Astrocyte (in vitro differentiated cells and primary cell): Measurements from ENCODE around the gene SCN10A. TPM values are rescaled to one million over a fixed set of nuclear protein-coding genes. Genes with fewer than 3 reads are reported as not detected.

Experiments
- DNase-seq: peaks from one replicate; pipeline ENCODE4 v3.0.0-alpha.2; 2010; ENCODE audit warnings: low read depth
- FAIRE-seq: peaks from 2 replicates; lab custom pipeline; 2011; peaks lifted over from hg19 to GRCh38; lab: Jason Lieb, UNC
- H2AFZ ChIP-seq: 2 replicates; pipeline ENCODE4 v1.6.0; 2012; ENCODE audit warnings: low read depth, low read length, inconsistent platforms
- H3K27ac ChIP-seq: 2 replicates; pipeline ENCODE4 v1.5.1; 2011; ENCODE audit warnings: low read depth, low read length, inconsistent platforms
- H3K27me3 ChIP-seq: 2 replicates; pipeline ENCODE4 v1.6.0; 2011; ENCODE audit warnings: low read length, inconsistent platforms; ENCODE audit not compliant: insufficient read depth
- H3K36me3 ChIP-seq: 2 replicates; pipeline ENCODE4 v1.5.1; 2011; ENCODE audit warnings: low read length, inconsistent platforms; ENCODE audit not compliant: insufficient read depth
- H3K4me1 ChIP-seq: 2 replicates; pipeline ENCODE4 v1.5.1; 2011; ENCODE audit warnings: low read length, inconsistent platforms; ENCODE audit not compliant: insufficient read depth
- H3K4me2 ChIP-seq: 2 replicates; pipeline ENCODE4 v1.6.0; 2012; ENCODE audit warnings: low read length, inconsistent platforms
- H3K4me3 ChIP-seq: 2 replicates; pipeline ENCODE4 v1.5.1; 2011; ENCODE audit warnings: low read depth, mild to moderate bottlenecking, low read length, inconsistent platforms; ENCODE audit not compliant: insufficient read depth
- H3K79me2 ChIP-seq: 2 replicates; pipeline ENCODE4 v1.6.0; 2012; ENCODE audit warnings: mild to moderate bottlenecking, low read length, inconsistent platforms; ENCODE audit not compliant: insufficient read depth
- H3K9ac ChIP-seq: 2 replicates; pipeline ENCODE4 v1.6.0; 2012; ENCODE audit warnings: mild to moderate bottlenecking, low read length, inconsistent platforms
- H3K9me3 ChIP-seq: 2 replicates; pipeline ENCODE4 v1.5.1; 2012; ENCODE audit warnings: low read depth, mild to moderate bottlenecking, low read length, inconsistent platforms; ENCODE audit not compliant: insufficient read depth
- H4K20me1 ChIP-seq: 2 replicates; pipeline ENCODE4 v1.6.0; 2012; ENCODE audit warnings: low read length, inconsistent platforms; ENCODE audit not compliant: insufficient read depth
- H3K27ac Mint-ChIP-seq: one replicate; pipeline ENCODE4 v1.8.0; 2021; ENCODE audit warnings: mild to moderate bottlenecking, mixed read lengths; ENCODE audit not compliant: unreplicated experiment
- H3K27me3 Mint-ChIP-seq: one replicate; pipeline ENCODE4 v1.8.0; 2021; ENCODE audit warnings: low read depth, mixed read lengths; ENCODE audit not compliant: unreplicated experiment
- H3K36me3 Mint-ChIP-seq: one replicate; pipeline ENCODE4 v1.8.0; 2021; ENCODE audit warnings: low read depth, mixed read lengths; ENCODE audit not compliant: unreplicated experiment
- H3K4me1 Mint-ChIP-seq: one replicate; pipeline ENCODE4 v1.8.0; 2021; ENCODE audit warnings: low read depth, mixed read lengths; ENCODE audit not compliant: unreplicated experiment
- H3K4me3 Mint-ChIP-seq: one replicate; pipeline ENCODE4 v1.8.0; 2021; ENCODE audit warnings: mild to moderate bottlenecking, moderate library complexity, mixed read lengths; ENCODE audit not compliant: unreplicated experiment
- H3K9me3 Mint-ChIP-seq: one replicate; pipeline ENCODE4 v1.8.0; 2021; ENCODE audit warnings: mild to moderate bottlenecking, mixed read lengths; ENCODE audit not compliant: unreplicated experiment
- CTCF ChIP-seq: IDR thresholded peaks from 2 replicates; pipeline ENCODE4 v1.5.1; 2011; ENCODE audit warnings: low read depth, mild to moderate bottlenecking, inconsistent platforms, low read length, moderate library complexity; ENCODE audit not compliant: insufficient read depth
- EZH2 ChIP-seq: IDR thresholded peaks from 2 replicates; pipeline ENCODE4 v1.6.1; 2012; ENCODE audit warnings: mild to moderate bottlenecking, low read length, inconsistent platforms; ENCODE audit not compliant: insufficient read depth
- total RNA-seq: library from RNA; stranded (reverse); gene quantifications from 2 replicates; pipeline ENCODE4 v1.2.1, GENCODE V29; 2021

SCN10A gene
- total RNA-seq, 1 donor from 2014 or later: not detected

GRCh38 chr3:38662544-38662943, 153.5 kb downstream of the SCN10A start:
- no peaks in the 10 kb centered on the region for H4K20me1 ChIP-seq
- no peaks in the 10 kb centered on the region for H3K9me3 Mint-ChIP-seq
- H3K4me1 ChIP-seq: no peaks in the 10 kb centered on the region
- H3K36me3 Mint-ChIP-seq: no peaks in the 10 kb centered on the region
- H3K4me1 Mint-ChIP-seq: peaks cover 2% of the 10 kb centered on the region
- no peak overlapping the region for H3K4me3 ChIP-seq
- H3K27ac ChIP-seq: no peak overlapping the region
- no peak overlapping the region for H3K4me2 ChIP-seq
- H3K4me3 Mint-ChIP-seq: no peak overlapping the region
- no peak for DNase-seq
- no peaks in the 10 kb centered on the region for H3K36me3 ChIP-seq
- H3K27me3 Mint-ChIP-seq: peaks cover 11% of the 10 kb centered on the region
- H3K79me2 ChIP-seq: no peaks in the 10 kb centered on the region
- no peak overlapping the region for H3K9ac ChIP-seq
- TF ChIP-seq CTCF (peak; percentile 39), EZH2 (no peak)
- peaks cover 16% of the 10 kb centered on the region for H3K27me3 ChIP-seq
- FAIRE-seq: no peak
- no peak overlapping the region for H2AFZ ChIP-seq
- H3K9me3 ChIP-seq: no peaks in the 10 kb centered on the region
- H3K27ac Mint-ChIP-seq: no peak overlapping the region

DNA sequence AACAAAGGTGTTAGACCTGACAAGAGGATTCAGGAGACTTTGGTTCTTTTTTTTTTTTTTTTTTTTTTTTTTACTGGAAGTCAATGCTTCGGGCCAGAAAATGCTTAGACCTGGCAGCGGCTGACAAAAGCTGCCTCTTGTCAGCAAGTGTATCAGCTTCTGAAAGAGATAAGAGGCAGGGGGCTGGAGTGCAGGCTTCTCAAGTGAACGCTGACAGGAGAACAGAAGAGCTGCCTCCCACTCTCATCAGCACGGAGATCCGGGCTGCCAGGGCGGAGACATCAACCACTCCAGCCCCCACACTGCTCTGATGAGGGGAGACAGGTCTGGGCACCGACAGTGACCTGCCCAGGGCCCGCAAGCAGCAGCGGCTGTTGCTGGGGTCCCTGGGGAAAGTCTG, 157.2 kb downstream of the SCN10A start:
- Histone ChIP-seq H3K27ac (no peak overlapping the region), H3K4me3 (no peak overlapping the region), H3K9ac (no peak overlapping the region), H3K9me3 (no peaks in the 10 kb centered on the region), H4K20me1 (no peaks in the 10 kb centered on the region), H3K79me2 (no peaks in the 10 kb centered on the region), H3K36me3 (no peaks in the 10 kb centered on the region), H3K4me2 (no peak overlapping the region), H2AFZ (no peak overlapping the region), H3K27me3 (peaks cover 29% of the 10 kb centered on the region), H3K4me1 (no peaks in the 10 kb centered on the region)
- Mint-ChIP-seq H3K9me3 (no peaks in the 10 kb centered on the region), H3K4me3 (no peak overlapping the region), H3K36me3 (no peaks in the 10 kb centered on the region), H3K27me3 (peaks cover 35% of the 10 kb centered on the region), H3K27ac (no peak overlapping the region), H3K4me1 (peaks cover 2% of the 10 kb centered on the region)
- TF ChIP-seq EZH2 (no peak), CTCF (no peak)
- no peak for DNase-seq
- no peak for FAIRE-seq

DNA sequence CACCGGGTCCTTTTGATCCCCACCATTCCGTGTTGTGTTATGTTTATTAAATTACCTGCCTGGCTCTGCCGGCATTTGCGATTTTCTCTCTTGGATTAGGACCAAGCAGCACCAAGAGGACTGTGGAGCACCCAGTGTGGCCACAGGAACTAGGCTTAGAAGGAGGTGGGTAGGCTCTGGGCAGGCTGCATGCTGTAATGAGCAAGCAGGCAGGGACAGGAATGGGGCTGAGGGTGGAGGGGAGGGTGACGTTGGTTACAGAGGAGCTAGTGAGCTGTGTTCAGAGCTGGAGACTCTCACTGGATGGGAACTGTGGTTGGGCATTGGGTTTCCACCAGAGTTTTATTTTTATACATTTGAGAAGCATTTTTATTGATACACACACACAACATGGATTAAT, 158.6 kb downstream of the SCN10A start:
- no peak for FAIRE-seq
- no peak overlapping the region for H3K4me2 ChIP-seq
- peaks cover 42% of the 10 kb centered on the region for H3K27me3 ChIP-seq

More for the DNA sequence above, 158.6 kb downstream of the SCN10A start:
- H3K27me3 Mint-ChIP-seq: peaks cover 49% of the 10 kb centered on the region
- no peaks in the 10 kb centered on the region for H3K4me1 ChIP-seq
- no peaks in the 10 kb centered on the region for H3K36me3 ChIP-seq
- H3K4me1 Mint-ChIP-seq: peaks cover 2% of the 10 kb centered on the region
- no peak for DNase-seq
- H3K9me3 ChIP-seq: peaks cover 4% of the 10 kb centered on the region
- H3K4me3 ChIP-seq: no peak overlapping the region
- H3K79me2 ChIP-seq: no peaks in the 10 kb centered on the region
- H3K27ac ChIP-seq: no peak overlapping the region
- H3K9ac ChIP-seq: no peak overlapping the region
- H2AFZ ChIP-seq: no peak overlapping the region
- peaks cover 5% of the 10 kb centered on the region for H3K9me3 Mint-ChIP-seq
- no peak overlapping the region for H3K27ac Mint-ChIP-seq
- no peaks in the 10 kb centered on the region for H3K36me3 Mint-ChIP-seq
- no peak overlapping the region for H3K4me3 Mint-ChIP-seq
- H4K20me1 ChIP-seq: no peaks in the 10 kb centered on the region
- TF ChIP-seq CTCF: no peak
- TF ChIP-seq EZH2: no peak
